Epithelial cell of esophagus (primary cell): ENCODE results near the gene SGPL1.
"Not testable (repeated sequence)": the region's sequence is repeated elsewhere in the genome, so short reads cannot be mapped to it uniquely, and the experiment has no call there.

Source experiments
- DNase-seq: peaks from one replicate; pipeline ENCODE4 v3.0.0; 2010; ENCODE audit warnings: low read depth
- H3K4me3 ChIP-seq: 2 replicates; pipeline ENCODE4 v1.5.1; 2011; ENCODE audit warnings: mild to moderate bottlenecking, low read length, control low read depth
- CTCF ChIP-seq: IDR thresholded peaks from 2 replicates; pipeline ENCODE4 v1.5.1; 2011; ENCODE audit warnings: low read depth, mild to moderate bottlenecking, low read length, control low read depth, inconsistent platforms; ENCODE audit not compliant: insufficient read depth; ENCODE audit errors: missing control alignments

SGPL1 gene

GRCh38 chr10:70815504-70816219, at the start of gene SGPL1:
TSS of gene SGPL1 (plus strand) at chr10:70815948. CDS start at chr10:70816854, 906 bp downstream.
- H3K4me3 ChIP-seq, result peak within 1 kb of the TSS; percentile 72
- DNase-seq, result peak; percentile 83
- TF ChIP-seq CTCF, result peak; percentile 70

DNA sequence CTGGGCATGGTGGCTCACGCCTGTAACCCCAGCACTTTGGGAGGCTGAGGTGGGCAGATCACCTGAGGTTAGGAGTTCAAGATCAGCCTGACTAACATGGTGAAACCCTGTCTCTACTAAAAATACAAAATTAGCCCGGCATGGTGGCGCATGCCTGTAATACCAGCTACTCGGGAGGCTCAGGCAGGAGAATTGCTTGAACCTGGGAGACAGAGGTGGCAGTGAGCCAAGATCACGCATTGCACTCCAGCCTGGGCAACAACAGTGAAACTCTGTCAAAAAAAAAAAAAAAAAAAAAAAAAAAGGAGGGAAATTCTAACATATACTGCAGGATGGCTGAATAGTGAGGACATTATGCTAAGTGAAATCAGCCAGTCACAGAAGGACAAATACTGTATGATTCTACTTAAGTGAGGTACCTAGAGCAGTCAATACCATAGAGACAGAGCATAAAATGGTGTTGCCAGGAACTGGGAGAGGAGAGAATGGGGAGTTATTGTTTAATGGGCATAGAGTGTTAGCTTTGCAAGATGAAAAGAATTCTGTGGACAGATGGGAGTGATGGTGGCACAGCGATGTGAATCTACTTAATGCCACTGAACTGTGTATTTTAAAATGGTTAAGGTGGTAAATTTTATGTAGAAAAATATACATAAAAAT, 47.6 kb upstream of the SGPL1 start:
- not testable (repeated sequence) for DNase-seq, H3K4me3 ChIP-seq

DNA sequence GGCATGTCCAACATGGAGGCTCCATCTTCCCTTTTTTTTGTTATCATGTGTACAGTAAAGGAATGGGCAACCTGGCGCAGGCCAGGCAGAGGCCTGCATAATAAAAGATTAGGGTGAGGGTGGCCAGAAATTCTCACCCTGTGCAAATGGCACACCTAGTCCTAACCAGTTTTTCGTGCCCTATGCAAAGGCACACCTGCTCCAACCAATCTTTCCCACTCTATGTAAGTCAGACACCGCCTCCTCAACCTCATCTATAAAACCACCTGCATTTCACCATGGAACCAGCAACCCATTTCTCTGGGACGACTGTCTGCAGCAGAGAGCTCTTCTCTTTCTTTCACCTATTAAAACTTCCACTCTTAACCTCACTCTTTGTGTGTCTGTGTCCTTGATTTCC, 46.6 kb upstream of the SGPL1 start:
- no peak overlapping the region for H3K4me3 ChIP-seq
- no peak for TF ChIP-seq CTCF
- DNase-seq, result no peak

- H3K4me3 ChIP-seq, result no peak overlapping the region
- TF ChIP-seq CTCF, result no peak
- no peak for DNase-seq
Measured at GRCh38 chr10:70770001-70770400, 45.7 kb upstream of the SGPL1 start.

- not testable (repeated sequence) for DNase-seq, H3K4me3 ChIP-seq
Measured at GRCh38 chr10:70770516-70770915, 45.2 kb upstream of the SGPL1 start.

DNA sequence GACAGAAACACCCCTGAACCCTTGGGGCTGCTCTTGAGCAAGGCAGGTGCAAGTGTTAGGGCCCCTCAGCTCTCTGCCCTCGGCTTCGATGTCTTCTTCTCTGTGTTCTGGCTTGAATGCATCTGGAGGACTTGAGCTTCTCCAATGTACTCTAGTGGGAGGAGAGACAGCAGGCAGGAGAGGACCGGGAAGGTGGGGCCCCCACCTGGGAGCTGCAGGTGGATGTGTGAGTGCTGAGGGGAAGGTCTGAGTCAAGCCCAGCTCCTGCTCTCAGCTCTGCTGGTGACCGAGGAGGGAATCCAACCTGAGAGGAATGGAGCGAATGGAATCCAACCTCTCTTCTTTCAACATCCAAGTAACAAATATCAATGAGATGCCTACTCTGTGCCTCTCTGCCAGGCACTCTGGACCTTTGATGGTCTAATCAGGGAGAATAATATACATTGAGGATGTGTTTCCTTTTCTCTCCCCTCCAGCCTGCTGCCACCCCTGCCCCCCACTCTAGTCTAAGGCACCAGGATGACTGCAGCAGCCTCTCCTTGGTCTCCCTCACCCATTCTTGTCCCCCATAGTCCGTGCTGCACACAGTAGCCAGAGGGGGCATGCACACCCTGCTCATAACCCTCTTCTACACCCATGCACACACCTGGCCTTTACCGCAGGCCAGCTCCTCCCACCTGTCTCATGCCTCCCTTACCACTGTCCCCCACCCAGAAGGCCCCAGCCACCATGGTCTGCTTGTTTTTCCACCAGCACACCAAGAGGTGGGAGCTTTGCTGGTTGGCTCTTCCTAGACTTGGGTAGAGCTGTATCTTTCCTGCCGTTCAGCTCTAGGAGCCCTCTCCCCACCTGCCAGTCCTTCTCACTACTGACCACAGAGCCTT, 44.2 kb upstream of the SGPL1 start:
- no peak overlapping the region for H3K4me3 ChIP-seq
- no peak for DNase-seq
- TF ChIP-seq CTCF, result no peak

GRCh38 chr10:70772627-70773026, 43.1 kb upstream of the SGPL1 start:
- DNase-seq, result no peak
- H3K4me3 ChIP-seq, result no peak overlapping the region
- no peak for TF ChIP-seq CTCF
